GM21390 (cell line): ENCODE data around the gene MILR1.
"Not testable (repeated sequence)": the region's sequence is repeated elsewhere in the genome, so short reads cannot be mapped to it uniquely, and the experiment has no call there.

Experiments used
- ATAC-seq: cut with Tn5 transposase; IDR thresholded peaks from one replicate; pipeline ENCODE4 v1.9.1; 2021; ENCODE audit not compliant: unreplicated experiment

Gene MILR1

DNA sequence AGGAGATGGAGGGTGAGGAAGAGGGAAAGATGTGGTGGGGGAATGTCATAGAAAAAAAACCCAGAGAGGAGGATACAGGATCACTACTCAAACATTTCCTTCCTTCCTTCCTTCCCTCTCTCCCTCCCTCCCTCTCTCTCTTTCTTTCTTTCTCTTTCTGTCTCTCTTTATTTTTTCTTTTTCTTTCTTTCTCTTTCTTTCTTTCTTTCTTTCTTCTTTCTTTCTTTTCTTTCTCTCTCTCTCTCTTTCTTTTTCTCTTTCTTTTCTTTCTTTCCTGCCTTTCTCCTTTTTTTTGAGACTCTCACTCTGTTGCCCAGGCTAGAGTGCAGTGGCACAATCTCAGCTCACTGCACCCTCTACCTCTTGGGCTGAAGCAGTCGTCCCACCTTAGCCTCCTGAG is 17.9 kb downstream of the MILR1 start:
- ATAC-seq = not testable (repeated sequence)

DNA sequence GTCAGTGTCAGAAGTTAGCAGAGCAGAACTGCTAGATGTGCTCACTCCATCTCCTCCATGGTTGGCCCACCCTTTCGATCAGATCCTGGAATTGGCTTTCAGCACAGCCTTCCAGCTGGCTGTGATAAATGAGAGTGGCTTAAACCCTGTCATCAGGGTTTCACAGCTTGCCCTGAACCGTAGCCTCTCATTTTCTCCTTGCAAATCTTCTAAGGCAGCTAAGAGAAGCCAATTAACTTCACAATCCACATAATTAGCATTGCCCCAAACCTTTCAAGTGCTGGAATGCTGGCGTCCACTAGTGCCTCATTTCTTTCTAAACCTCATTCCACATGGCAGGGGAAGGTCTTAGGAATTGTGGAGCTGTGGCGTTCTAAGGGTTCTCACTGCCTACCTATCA is 21.7 kb downstream of the MILR1 start:
- no peak for ATAC-seq

DNA sequence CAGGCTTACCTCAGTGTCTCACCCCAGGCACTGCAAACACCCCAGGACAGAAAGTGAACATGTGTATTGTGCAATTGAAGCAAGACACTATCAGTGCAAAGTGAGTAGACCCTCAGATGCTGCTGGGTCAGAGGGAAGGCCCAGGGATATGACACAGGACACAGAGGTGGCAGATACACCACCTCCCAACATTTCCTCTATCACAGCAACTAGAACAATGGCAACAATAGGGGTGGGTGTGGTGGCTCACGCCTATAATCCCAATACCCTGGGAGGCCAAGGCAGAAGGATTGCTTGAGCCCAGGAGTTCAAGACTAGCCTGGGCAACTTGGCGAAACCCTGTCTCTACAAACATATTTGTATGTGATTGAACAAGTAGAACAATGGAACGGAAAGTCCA is 22.5 kb downstream of the MILR1 start:
- no peak for ATAC-seq

DNA sequence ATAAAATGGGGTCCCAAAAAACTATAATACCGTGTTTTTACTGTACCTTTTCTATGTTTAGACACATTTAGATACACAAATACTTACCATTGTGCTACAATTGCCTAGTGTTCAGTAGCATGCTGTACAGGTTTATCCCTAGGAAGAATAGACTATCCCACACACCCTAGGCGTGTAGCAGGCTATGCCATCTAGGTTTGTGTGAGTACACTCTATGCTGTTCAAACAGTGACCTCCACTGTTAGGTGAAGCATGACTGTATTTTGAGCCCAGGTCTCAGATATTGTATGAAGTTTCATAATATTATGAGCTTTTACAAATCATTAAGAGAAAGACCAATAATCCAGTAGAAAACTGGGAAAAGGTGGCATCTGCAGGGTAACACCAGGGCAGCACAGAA is 23.6 kb downstream of the MILR1 start:
- ATAC-seq = no peak

DNA sequence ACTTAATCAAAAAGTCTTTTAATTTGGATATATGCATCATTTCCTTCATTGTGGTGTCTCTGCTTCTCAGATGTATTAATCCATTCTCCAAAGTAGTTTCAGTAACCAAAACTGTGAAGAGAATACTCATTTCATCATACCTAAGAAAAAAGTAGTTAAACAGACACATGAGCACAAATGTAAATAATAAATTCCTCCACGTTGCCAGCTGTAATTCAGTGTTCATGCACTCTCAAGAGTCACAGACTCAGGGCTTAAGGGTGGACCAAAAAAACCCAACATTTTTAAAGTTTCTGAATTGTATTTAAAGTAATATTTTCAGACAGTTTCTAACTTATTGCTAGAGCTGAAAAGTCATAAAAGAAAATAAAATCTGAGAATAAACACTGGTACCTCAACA is 28.9 kb downstream of the MILR1 start:
- no peak for ATAC-seq

DNA sequence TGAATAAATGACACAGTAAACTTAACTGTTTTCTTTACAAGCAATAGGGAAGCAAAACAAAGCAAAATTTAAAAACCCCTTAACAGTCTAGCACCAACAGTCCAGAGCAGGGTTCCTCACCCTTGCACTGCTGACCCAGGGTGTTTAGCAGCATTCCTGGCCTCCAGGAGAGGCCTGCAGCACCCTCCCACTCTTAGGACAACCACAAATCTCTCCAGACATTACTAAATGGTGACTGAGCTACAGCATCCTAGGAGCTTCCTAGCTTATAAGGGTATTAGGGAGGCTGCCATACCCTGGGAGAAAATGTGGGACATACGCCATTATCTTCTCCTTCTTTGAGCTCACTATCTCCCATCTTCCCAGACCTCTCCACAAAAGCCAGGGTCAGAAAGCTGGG is 32.0 kb downstream of the MILR1 start:
- no peak for ATAC-seq

DNA sequence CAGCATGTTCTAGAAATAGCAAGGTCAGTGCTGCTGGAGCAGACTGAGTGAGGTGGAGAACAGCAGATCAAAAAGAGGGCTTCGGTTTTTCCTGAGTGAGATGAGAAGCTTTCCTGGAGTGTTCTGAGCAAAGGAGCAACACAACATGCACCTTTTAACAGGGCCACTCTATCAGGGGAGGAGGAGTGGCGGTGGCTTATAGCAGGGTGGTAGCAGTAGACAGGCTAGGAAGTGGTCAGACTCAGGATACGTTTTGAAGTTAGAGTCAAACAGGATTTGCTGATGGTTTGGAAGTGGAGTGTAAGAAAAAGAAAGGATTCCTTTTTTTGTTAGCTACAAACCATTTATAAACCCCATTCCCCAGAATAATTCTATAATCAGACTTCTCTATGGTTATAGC is 35.5 kb downstream of the MILR1 start:
- ATAC-seq = no peak

DNA sequence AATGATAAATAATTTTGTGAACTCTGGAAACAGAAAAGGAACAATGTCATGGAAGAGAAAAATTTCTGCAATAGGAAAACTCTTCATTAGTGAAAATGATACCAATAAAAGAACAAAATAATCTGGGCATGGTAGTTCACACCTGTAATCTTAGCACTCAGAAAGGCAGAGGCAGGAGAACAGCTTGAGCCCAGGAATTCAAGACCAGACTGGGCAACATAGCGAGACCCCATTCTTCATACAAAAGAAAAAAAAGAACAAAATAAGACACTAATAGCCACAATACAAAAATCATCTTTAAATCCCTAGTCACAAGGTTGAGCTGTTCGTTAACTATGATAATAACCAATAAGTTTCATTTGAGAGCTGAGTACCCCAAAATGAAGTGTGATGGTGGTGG is 39.4 kb downstream of the MILR1 start:
- ATAC-seq = no peak

DNA sequence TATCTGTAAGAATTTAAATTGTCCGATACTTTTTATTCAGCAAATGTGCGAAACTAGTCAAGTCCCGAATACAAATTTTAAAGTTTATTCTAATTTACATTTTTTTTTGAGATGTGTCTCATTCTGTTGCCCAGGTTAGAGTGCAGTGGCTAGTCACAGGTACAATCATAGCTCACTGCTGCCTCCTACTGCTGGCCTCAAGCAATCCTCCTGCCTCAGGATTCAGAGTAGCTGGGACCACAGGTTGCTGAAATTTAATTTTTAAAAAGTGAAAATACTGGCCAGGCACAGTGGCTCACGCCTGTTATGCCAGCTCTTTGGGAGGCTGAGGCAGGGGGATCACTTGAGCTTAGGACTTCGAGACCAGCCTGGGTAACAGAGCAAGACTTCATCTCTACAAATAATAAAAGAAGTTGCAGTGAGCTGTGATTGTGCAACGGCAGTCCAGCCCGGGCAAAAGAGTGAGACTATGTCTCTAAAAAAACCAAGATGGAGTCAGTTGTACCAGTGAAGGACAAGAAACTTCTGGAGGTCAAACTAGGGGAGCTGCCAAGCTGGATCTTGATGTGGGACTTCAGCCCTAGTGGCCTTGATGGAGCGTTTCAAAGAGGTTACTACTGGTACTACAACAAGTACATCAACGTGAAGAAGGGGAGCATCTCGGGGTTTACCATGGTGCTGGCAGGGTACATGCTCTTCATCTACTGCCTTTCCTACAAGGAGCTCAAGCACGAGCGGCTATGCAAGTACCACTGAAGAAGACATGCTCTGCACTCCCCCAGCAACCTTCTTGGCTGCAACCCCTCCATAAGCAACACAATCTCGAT is 42.3 kb downstream of the MILR1 start:
- no peak for ATAC-seq

DNA sequence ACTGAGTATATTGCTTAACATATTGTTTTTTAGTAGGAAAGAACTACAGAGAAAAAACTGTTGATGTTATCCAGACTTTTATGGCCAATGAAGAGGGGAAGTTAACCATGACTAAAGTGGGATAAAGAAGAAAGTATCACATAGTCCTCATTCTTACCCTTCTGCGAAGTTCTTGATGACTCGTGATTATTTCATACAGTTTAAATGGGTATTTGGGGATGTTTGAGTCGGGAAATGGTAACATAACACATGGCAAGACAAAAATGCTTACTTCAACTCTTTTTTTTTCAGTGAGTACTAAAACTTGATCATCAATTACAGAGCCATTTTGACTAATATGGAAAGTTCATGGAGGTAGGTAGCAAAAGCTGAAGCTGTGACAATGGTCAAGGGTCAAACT is 43.1 kb downstream of the MILR1 start:
- no peak for ATAC-seq

DNA sequence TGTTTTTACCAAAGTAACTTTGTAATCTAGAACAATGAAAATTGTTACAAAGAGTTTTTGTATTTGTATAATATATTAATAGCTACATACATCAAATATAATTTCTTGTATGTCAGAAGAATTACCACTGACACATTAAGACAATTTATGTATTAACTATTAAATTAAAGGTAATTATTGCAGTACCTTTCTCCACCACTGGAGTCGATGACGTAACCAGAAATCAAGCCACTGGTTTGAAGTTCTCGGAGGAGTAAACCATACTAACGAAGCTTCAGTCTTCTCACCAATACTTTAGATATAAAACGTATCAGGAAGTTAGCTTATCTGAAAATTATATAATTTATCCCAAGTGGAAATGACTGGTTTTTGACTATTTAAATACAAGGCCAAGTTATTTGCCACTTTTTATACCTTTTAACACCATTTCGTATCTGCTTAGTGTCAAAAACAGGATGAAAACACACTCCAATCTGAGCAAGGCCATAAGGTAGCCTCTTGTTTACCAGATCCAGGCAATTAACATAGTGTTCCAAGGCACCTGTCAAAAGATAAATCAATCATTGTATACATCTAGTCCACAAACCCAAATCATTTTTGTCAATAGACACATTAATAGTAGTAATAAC is 43.7 kb downstream of the MILR1 start:
- ATAC-seq = no peak

DNA sequence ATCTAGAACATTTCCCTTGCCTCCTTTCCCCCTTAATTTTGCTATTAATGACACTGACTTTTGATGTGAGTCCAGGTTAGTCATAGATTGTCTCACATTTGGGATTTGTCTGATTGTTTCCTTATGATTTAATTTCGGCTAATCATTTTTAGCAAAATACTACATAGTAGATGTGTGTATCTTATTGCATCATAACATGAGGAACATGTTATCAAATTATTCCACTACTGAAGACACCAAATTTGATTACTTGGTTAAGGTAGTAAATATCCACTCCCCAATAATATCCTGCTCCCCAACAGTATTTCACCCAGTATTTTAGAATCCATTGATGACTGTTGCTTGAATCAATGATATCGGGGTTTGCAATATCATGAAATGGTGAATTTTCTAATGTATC is 45.2 kb downstream of the MILR1 start:
- ATAC-seq = no peak

DNA sequence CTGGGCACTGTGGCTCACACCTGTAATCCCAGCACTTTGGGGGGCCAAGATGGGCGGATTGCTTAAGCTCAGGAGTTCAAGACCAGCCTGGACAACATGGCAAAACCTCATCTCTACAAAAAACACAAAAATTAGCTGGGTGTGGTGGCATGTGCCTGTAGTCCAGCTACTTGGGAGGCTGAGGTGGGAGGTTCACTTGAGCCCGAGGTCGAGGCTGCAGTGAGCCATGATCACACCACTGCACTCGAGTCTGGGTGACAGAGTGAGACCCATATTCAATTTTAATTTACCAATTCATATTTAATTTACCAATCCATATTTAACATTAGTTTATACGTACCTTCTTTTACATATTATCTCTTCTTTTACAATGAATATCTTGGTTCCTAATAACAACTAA is 46.4 kb downstream of the MILR1 start:
- not testable (repeated sequence) for ATAC-seq

DNA sequence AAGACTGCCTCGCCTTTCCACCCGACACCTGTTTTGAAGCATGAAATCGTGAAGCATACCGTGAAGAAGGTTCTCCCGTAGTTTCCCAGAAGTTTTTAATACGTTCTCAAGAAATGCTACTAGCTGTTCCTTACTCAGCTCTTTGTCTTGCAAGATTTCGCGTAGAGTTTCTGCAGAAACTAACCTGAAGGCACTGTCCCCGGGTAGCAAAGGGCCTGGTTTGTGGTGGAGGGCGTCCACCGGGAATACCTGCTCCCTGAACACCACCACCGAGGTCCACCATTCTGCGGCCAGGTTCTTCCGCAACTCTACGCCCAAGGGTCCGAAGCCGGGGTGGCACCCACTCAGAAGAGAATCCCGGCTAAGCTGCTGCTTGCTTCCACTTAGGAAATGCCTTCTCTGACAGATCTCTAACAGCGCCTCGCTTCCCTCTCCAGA is 47.5 kb downstream of the MILR1 start:
- ATAC-seq = no peak

DNA sequence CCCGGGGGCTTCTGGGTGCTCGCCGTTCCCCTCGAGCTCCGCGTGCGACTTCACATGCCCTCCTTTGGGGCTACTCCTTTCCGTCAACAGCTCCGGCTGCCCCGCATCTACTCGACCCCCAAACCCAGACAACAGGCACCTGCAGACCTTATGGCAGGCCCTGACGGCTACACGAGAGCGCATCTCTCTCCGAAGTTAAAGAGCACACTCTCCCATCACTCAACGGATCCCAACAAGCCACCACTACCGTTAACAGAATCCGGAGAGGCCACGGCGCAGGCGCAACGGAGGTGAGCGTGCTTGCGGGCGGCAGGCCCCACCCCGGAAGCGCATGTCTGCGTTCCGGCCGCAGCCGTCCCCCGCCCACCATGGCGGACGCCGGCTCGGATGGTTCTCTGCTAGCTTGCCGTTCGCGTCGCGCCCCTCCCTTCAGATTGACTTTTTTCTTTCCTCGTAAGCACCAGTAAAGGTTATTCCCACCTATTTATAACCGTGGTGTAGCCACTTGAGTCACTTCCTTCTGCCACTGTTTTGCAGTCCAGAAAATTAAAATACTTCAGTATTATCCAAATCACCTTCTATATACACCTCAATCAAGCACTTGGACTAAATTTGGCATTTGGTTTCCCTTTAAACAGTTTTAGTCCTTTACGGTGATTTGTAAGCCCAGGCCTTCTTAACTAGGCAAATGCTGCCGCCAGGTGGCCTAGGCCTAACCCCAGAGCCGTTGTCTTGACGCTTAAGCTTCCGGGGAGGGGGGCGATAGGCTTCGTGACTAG is 48.1 kb downstream of the MILR1 start, which contains the start of gene POLG2:
Gene POLG2, minus strand, starts transcription at position 269 of the 779 bp plus-strand sequence. Its CDS starts 86 bp downstream, at position 183.
- peak; percentile 84 for ATAC-seq

DNA sequence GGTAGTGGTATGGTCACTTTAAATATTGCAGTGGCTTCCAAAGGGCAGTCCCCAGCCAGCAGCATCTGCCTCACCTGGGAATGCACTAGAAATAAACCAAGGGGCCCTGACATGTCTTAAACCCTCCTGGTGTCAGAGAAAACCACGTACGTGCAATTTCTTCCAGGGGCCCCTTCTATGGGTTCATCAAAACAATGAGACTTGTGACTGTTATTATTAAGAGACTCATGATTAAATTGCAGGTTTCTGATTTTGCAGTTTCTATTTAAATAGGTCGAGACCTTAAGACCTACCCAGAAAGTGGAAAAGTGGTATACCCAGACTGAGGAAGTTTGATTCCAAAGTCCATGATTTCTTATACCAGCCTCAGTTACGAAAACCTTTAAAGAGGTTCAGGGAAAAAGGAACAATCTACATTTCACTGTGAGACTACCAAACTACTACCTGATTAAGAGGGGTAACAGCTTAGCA is 48.7 kb downstream of the MILR1 start:
- no peak for ATAC-seq

DNA sequence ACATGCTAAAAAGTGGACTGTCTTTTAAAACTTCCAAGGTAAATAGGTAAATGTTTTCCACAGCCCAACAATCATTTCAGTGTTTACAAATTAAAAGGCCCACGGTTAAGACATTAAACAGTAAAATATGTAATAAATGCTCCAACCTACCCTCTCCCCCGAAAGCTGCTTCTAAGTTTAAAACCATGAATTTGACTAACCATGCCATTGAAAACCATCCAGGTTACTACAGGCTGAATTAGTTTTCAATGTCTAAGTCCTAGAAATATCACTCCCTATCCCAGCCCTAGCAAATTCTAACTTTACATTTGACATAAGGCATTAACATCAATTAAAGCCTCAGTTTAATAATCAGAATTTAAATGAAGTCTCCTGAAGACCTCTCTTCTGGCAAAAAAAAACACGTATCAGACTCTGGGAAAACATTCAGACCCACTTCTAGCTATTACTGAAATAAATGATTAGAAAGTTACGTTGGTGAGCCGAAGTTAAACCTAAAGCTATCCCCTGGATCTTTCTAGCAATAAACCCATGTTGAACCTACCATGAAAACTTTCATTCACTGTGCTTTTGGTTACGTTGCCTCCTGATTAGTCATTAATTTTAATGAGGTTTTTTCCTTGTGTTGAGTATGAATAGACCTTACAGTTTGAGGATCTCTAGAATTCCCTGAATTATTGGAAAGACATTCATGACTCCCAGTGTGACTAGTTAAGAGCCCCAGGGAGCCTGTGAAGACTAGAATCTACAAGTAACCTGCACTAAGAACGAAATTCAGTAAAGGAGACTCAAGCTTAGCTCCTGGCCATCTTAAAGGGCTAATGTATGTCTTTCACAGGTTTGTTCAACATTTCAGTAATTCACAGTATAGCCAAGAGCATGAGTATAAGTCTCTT is 49.6 kb downstream of the MILR1 start:
- no peak for ATAC-seq

DNA sequence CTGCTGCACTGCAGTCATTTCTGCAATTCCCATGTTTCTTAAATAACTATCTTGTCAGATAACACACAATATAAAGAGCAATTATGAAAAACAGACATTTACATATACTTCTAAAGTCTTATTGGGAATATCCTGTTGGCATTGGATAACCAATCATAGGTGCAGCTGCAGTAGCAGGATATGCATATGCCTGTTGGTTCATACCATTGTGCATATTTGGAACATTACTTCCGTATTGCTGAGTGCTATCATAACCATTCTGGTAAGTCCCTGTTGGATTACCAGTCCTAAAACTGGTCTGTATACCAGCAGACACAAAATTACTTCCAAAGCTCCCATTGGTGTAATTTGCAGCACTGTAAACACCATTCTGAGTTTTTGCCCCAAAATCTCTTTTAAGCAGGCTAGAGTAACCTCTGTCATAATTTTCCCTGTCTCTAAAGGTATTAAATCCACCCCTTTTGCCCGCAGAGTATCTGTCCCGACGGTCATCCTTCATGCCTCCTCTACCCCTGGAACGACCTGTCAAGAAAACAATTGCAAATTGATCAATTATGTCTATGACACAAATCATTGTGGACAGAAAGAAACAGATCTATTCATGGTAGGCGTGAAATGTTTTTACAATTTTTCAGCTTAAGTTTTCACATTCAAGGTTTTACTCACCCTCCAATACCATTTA is 51.0 kb downstream of the MILR1 start:
- ATAC-seq = no peak

DNA sequence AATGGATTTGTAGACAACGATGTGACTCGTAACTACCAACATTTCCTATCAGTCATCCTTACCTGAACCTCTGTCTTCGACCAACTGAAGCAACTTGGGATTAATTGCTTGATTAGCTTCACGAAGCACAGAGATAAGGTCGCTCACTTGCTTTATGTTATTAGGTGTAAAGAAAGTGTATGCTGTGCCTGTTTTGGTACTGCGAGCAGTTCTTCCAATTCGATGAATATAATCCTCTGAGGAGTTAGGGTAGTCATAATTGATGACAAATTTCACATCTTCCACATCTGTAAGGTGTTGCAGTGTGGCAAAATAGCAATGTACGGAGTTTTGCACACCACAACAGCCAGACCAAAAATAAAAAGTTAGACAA is 51.6 kb downstream of the MILR1 start:
- no peak for ATAC-seq
